8988T (cell line): ENCODE measurements around the gene MYL3.

ENCODE experiments used
- DNase-seq: peaks from one replicate; pipeline ENCODE4 v3.0.0; 2011

Gene MYL3

GRCh38 chr3:46849045-46849631 lies 14.1 kb downstream of the MYL3 start:
- no peak for DNase-seq

GRCh38 chr3:46848271-46849044 lies 14.8 kb downstream of the MYL3 start:
- peak; percentile 81 for DNase-seq

GRCh38 chr3:46847744-46848143 lies 15.5 kb downstream of the MYL3 start:
- DNase-seq, result no peak

GRCh38 chr3:46846624-46847542 lies 16.4 kb downstream of the MYL3 start:
- no peak for DNase-seq

GRCh38 chr3:46845860-46846623 lies 17.2 kb downstream of the MYL3 start:
- peak; percentile 69 for DNase-seq

GRCh38 chr3:46845397-46845859 lies 17.8 kb downstream of the MYL3 start:
- DNase-seq, result no peak

- no peak for DNase-seq
These were observed 18.3 kb downstream of the MYL3 start for GRCh38 chr3:46844881-46845312.

GRCh38 chr3:46844397-46844796 lies 18.8 kb downstream of the MYL3 start:
- no peak for DNase-seq

GRCh38 chr3:46843508-46843907 lies 19.7 kb downstream of the MYL3 start:
- no peak for DNase-seq

- DNase-seq, result no peak
These were observed 22.8 kb downstream of the MYL3 start for GRCh38 chr3:46840491-46840890.

- no peak for DNase-seq
These were observed 24.9 kb downstream of the MYL3 start for GRCh38 chr3:46838301-46838700.

GRCh38 chr3:46835491-46835890 lies 27.8 kb downstream of the MYL3 start:
- no peak for DNase-seq

- no peak for DNase-seq
These were observed 28.2 kb downstream of the MYL3 start for GRCh38 chr3:46835054-46835453.

- DNase-seq, result no peak
These were observed 29.6 kb downstream of the MYL3 start for GRCh38 chr3:46833346-46834300.

GRCh38 chr3:46831841-46832240 lies 31.4 kb downstream of the MYL3 start:
- no peak for DNase-seq

- no peak for DNase-seq
These were observed 31.9 kb downstream of the MYL3 start for GRCh38 chr3:46831316-46831715.

- DNase-seq, result no peak
These were observed 32.4 kb downstream of the MYL3 start for GRCh38 chr3:46830801-46831200.

- no peak for DNase-seq
These were observed 33.5 kb downstream of the MYL3 start for GRCh38 chr3:46829699-46830208.

- no peak for DNase-seq
These were observed 37.8 kb downstream of the MYL3 start for GRCh38 chr3:46825450-46825849.

- DNase-seq, result no peak
These were observed 38.9 kb downstream of the MYL3 start for GRCh38 chr3:46824211-46824970.
